MM.1S (cell line): ENCODE data around the gene FLYWCH1.

Experiments used
- DNase-seq: peaks from one replicate; pipeline ENCODE4 v3.0.0-alpha.2; 2015
- H2AFZ ChIP-seq: fragments of 300-600 bp; sonication (generic); 2 replicates; pipeline ENCODE4 v1.6.0; 2016; ENCODE audit warnings: antibody characterized with exemption, low read length
- H3F3A ChIP-seq: fragments of 300-600 bp; sonication (generic); 2 replicates; pipeline ENCODE4 v1.6.1; 2016; ENCODE audit warnings: mild to moderate bottlenecking, antibody characterized with exemption, low read length, moderate library complexity, mixed read lengths; ENCODE audit not compliant: insufficient read depth
- H3K27ac ChIP-seq: fragments of 300-600 bp; sonication (generic); 2 replicates; pipeline ENCODE4 v1.5.1; 2016; ENCODE audit warnings: mild to moderate bottlenecking, low read length
- H3K27me3 ChIP-seq: fragments of 300-600 bp; sonication (generic); replicated peaks from 2 replicates; pipeline ENCODE4 v1.6.0; 2016; ENCODE audit warnings: low read length; ENCODE audit not compliant: insufficient read depth
- H3K36me3 ChIP-seq: fragments of 300-600 bp; sonication (generic); replicated peaks from 2 replicates; pipeline ENCODE4 v1.6.1; 2016; ENCODE audit warnings: mild to moderate bottlenecking, low read length, mixed read lengths; ENCODE audit not compliant: insufficient read depth
- H3K4me1 ChIP-seq: fragments of 300-600 bp; sonication (generic); 2 replicates; pipeline ENCODE4 v1.6.1; 2016; ENCODE audit warnings: low read length, mixed read lengths
- H3K4me2 ChIP-seq: fragments of 300-600 bp; sonication (generic); 2 replicates; pipeline ENCODE4 v1.6.0; 2016; ENCODE audit warnings: low read depth, low read length
- H3K4me3 ChIP-seq: fragments of 300-600 bp; sonication (generic); 2 replicates; pipeline ENCODE4 v1.5.1; 2016; ENCODE audit warnings: low read length, mixed read lengths
- H3K79me2 ChIP-seq: fragments of 300-600 bp; sonication (generic); 2 replicates; pipeline ENCODE4 v1.6.1; 2016; ENCODE audit warnings: mixed run types, low read length, mixed read lengths
- H3K9ac ChIP-seq: fragments of 300-600 bp; sonication (generic); 2 replicates; pipeline ENCODE4 v1.6.1; 2016; ENCODE audit warnings: low read length, mixed read lengths
- H3K9me2 ChIP-seq: fragments of 300-600 bp; sonication (generic); replicated peaks from 2 replicates; pipeline ENCODE4 v1.6.1; 2016; ENCODE audit warnings: mild to moderate bottlenecking, low read length, mixed read lengths; ENCODE audit not compliant: insufficient read depth
- H3K9me3 ChIP-seq: fragments of 300-600 bp; sonication (generic); replicated peaks from 2 replicates; pipeline ENCODE4 v1.6.1; 2016; ENCODE audit warnings: mild to moderate bottlenecking, low read length, mixed read lengths; ENCODE audit not compliant: insufficient read depth
- H4K20me1 ChIP-seq: fragments of 300-600 bp; sonication (generic); 2 replicates; pipeline ENCODE4 v1.6.1; 2016; ENCODE audit warnings: mild to moderate bottlenecking, low read length, moderate library complexity, mixed read lengths; ENCODE audit not compliant: insufficient read depth
- EZH2 ChIP-seq: fragments of 300-600 bp; sonication (generic); optimal IDR thresholded peaks from 2 replicates; pipeline ENCODE3; 2017; ENCODE audit warnings: low read depth, mild to moderate bottlenecking, antibody characterized with exemption, low read length, mixed read lengths
- EZH2phosphoT487 ChIP-seq: fragments of 300-600 bp; sonication (generic); IDR thresholded peaks from 2 replicates; pipeline ENCODE4 v1.6.1; 2018; ENCODE audit warnings: antibody characterized with exemption, low read length
- TF ChIP-seq, protein P1 (sequence below): fragments of 300-600 bp; sonication (generic); IDR thresholded peaks from 2 replicates; pipeline ENCODE4 v1.5.1; 2016; ENCODE audit warnings: antibody characterized with exemption, low read length, mixed read lengths

Gene FLYWCH1

GRCh38 chr16:2975161-2975795, 63.5 kb downstream of the FLYWCH1 start:
- Histone ChIP-seq H3K4me2 (no peak overlapping the region), H2AFZ (no peak overlapping the region), H3K36me3 (no peaks in the 10 kb centered on the region; the same call in 1 of the 2 replicates), H4K20me1 (no peaks in the 10 kb centered on the region), H3K27me3 (no peaks in the 10 kb centered on the region), H3F3A (peaks cover 15% of the 10 kb centered on the region), H3K27ac (no peak overlapping the region), H3K9me3 (no peaks in the 10 kb centered on the region), H3K9me2 (no peaks in the 10 kb centered on the region), H3K9ac (no peak overlapping the region), H3K4me3 (no peak overlapping the region), H3K4me1 (no peaks in the 10 kb centered on the region), H3K79me2 (peaks cover 51% of the 10 kb centered on the region)
- no peak for TF ChIP-seq EZH2phosphoT487
- TF ChIP-seq EZH2 = no peak
- TF ChIP-seq, protein P1, sequence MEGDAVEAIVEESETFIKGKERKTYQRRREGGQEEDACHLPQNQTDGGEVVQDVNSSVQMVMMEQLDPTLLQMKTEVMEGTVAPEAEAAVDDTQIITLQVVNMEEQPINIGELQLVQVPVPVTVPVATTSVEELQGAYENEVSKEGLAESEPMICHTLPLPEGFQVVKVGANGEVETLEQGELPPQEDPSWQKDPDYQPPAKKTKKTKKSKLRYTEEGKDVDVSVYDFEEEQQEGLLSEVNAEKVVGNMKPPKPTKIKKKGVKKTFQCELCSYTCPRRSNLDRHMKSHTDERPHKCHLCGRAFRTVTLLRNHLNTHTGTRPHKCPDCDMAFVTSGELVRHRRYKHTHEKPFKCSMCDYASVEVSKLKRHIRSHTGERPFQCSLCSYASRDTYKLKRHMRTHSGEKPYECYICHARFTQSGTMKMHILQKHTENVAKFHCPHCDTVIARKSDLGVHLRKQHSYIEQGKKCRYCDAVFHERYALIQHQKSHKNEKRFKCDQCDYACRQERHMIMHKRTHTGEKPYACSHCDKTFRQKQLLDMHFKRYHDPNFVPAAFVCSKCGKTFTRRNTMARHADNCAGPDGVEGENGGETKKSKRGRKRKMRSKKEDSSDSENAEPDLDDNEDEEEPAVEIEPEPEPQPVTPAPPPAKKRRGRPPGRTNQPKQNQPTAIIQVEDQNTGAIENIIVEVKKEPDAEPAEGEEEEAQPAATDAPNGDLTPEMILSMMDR = no peak
- no peak for DNase-seq

- peaks cover 42% of the 10 kb centered on the region for H3K79me2 ChIP-seq
- H3F3A ChIP-seq = peaks cover 15% of the 10 kb centered on the region
- H2AFZ ChIP-seq = no peak overlapping the region
- no peak overlapping the region for H3K4me3 ChIP-seq
- TF ChIP-seq, protein P1 = no peak
- TF ChIP-seq EZH2phosphoT487 (no peak), EZH2 (no peak)
- no peak for DNase-seq
- H4K20me1 ChIP-seq = no peaks in the 10 kb centered on the region
- H3K27me3 ChIP-seq = no peaks in the 10 kb centered on the region
- no peak overlapping the region for H3K27ac ChIP-seq
- H3K36me3 ChIP-seq = no peaks in the 10 kb centered on the region; the same call in 1 of the 2 replicates
- no peaks in the 10 kb centered on the region for H3K9me2 ChIP-seq
- no peaks in the 10 kb centered on the region for H3K9me3 ChIP-seq
- no peaks in the 10 kb centered on the region for H3K4me1 ChIP-seq
- no peak overlapping the region for H3K4me2 ChIP-seq
- no peak overlapping the region for H3K9ac ChIP-seq
Measured at GRCh38 chr16:2976201-2976600, 64.5 kb downstream of the FLYWCH1 start.

DNA sequence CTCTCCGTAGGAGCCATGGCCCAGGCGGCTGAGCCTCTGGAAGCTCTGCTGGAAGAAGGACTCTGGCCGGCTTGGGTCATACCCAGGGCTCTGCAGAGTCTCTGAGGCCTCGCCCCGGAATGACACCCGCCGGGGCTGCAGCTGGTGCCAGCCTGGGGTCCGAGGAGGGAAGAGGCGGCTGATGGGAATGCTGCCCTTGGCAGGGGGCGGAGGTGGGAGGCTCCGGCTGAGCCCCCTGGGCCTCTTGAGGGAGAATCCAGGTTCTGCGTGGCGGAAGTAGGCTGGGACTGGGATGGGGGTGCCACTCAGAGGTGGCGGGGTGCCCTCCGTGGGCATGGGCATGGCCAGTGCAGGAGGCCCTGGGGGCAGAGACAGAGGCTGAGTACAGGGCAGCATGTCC, 64.9 kb downstream of the FLYWCH1 start:
- H3K4me2 ChIP-seq = no peak overlapping the region
- peaks cover 15% of the 10 kb centered on the region for H3F3A ChIP-seq
- no peak for DNase-seq
- no peak overlapping the region for H3K27ac ChIP-seq
- no peaks in the 10 kb centered on the region for H3K9me2 ChIP-seq
- peaks cover 37% of the 10 kb centered on the region for H3K79me2 ChIP-seq
- no peak overlapping the region for H3K9ac ChIP-seq
- H4K20me1 ChIP-seq = no peaks in the 10 kb centered on the region
- no peak overlapping the region for H2AFZ ChIP-seq
- H3K36me3 ChIP-seq = no peaks in the 10 kb centered on the region; the same call in 1 of the 2 replicates
- H3K4me3 ChIP-seq = no peak overlapping the region
- no peak for TF ChIP-seq EZH2
- no peak for TF ChIP-seq EZH2phosphoT487
- TF ChIP-seq, protein P1 = no peak
- H3K9me3 ChIP-seq = no peaks in the 10 kb centered on the region
- H3K27me3 ChIP-seq = no peaks in the 10 kb centered on the region
- no peaks in the 10 kb centered on the region for H3K4me1 ChIP-seq
